ENCODE measurements around the gene C11orf65.

Gene C11orf65

GRCh38 chr11:108467091-108467823, at the start of gene C11orf65:
Gene C11orf65 (minus strand): TSS chr11:108467529. CDS start chr11:108461559, 5,970 bp downstream.
- peak; percentile 99 for DNase-seq

- no peak for DNase-seq
Measured at GRCh38 chr11:108516125-108516524, 48.8 kb upstream of the C11orf65 start.

- no peak for DNase-seq
Measured at GRCh38 chr11:108512708-108513107, 45.4 kb upstream of the C11orf65 start.

- DNase-seq, result no peak
Measured at GRCh38 chr11:108511851-108512474, 44.6 kb upstream of the C11orf65 start.

GRCh38 chr11:108508653-108509593, 41.6 kb upstream of the C11orf65 start:
- DNase-seq, result no peak

GRCh38 chr11:108501396-108501795, 34.1 kb upstream of the C11orf65 start:
- DNase-seq, result no peak

- no peak for DNase-seq
Measured at GRCh38 chr11:108500721-108501120, 33.4 kb upstream of the C11orf65 start.

GRCh38 chr11:108500169-108500568, 32.8 kb upstream of the C11orf65 start:
- no peak for DNase-seq

- DNase-seq, result no peak
Measured at GRCh38 chr11:108498816-108499408, 31.6 kb upstream of the C11orf65 start.

- DNase-seq, result peak; percentile 84
Measured at GRCh38 chr11:108498046-108498815, 30.9 kb upstream of the C11orf65 start, which contains the start of gene POGLUT3. Gene POGLUT3 (minus strand): TSS chr11:108498384. CDS start chr11:108498366, 18 bp downstream.

- peak; percentile 92 for DNase-seq
Measured at GRCh38 chr11:108497317-108498045, 30.2 kb upstream of the C11orf65 start.

GRCh38 chr11:108496643-108497256, 29.4 kb upstream of the C11orf65 start:
- DNase-seq, result peak; percentile 10

- DNase-seq, result no peak
Measured at GRCh38 chr11:108495326-108495725, 28.0 kb upstream of the C11orf65 start.

- DNase-seq, result no peak
Measured at GRCh38 chr11:108494182-108494581, 26.9 kb upstream of the C11orf65 start.

GRCh38 chr11:108491936-108492335, 24.6 kb upstream of the C11orf65 start:
- no peak for DNase-seq

GRCh38 chr11:108486828-108487227, 19.5 kb upstream of the C11orf65 start:
- DNase-seq, result no peak

GRCh38 chr11:108486331-108486730, 19.0 kb upstream of the C11orf65 start:
- no peak for DNase-seq

GRCh38 chr11:108483163-108483562, 15.8 kb upstream of the C11orf65 start:
- DNase-seq, result no peak

GRCh38 chr11:108474664-108475463, 7.5 kb upstream of the C11orf65 start:
- DNase-seq, result no peak

- DNase-seq, result no peak
Measured at GRCh38 chr11:108472681-108473080, 5.4 kb upstream of the C11orf65 start.

All from hematopoietic multipotent progenitor cell treated with erythropoietin and hydrocortisone succinate and interleukin-3 and kit ligand, for 4 days (in vitro differentiated cells).